Peyer's patch (tissue), 4 donors: ENCODE data around the gene CDC42BPG. TPM values are rescaled to one million over a fixed set of nuclear protein-coding genes. Genes with fewer than 3 reads are reported as not detected.
A peak's percentile ranks its signal among the peaks of the same experiment; 100 is the strongest.
"Not testable (repeated sequence)": the region's sequence is repeated elsewhere in the genome, so short reads cannot be mapped to it uniquely, and the experiment has no call there.

Experiments
- DNase-seq, 3 donors: peaks; one replicate each; pipeline ENCODE4 v3.0.0-alpha.2; 2017 to 2019
- H3K27ac ChIP-seq, 4 donors: fragments of 200-600 bp; sonication (generic); one replicate each; pipeline ENCODE4 v1.5.1; 2016 to 2019
- H3K27me3 ChIP-seq, 2 donors: fragments of 200-600 bp; sonication (generic); one replicate each; pipeline ENCODE4 v1.5.1; 2019
- H3K36me3 ChIP-seq, 3 donors: fragments of 200-600 bp; sonication (generic); one replicate each; pipeline ENCODE4 v1.5.1; 2016 to 2019
- H3K4me1 ChIP-seq, 4 donors: fragments of 200-600 bp; sonication (generic); one replicate each; pipeline ENCODE4 v1.5.1; 2016 to 2019
- H3K4me3 ChIP-seq, 4 donors: fragments of 200-600 bp; sonication (generic); 1 replicate in 3 of 4; 2 replicates in 1 of 4; pipeline ENCODE4 v1.5.1; 2016 to 2019; ENCODE audit warnings: mild to moderate bottlenecking in 1 of 4
- H3K9me3 ChIP-seq, 4 donors: fragments of 200-600 bp; sonication (generic); one replicate each; pipeline ENCODE4 v1.5.1; 2016 to 2019; ENCODE audit warnings: mild to moderate bottlenecking in 1 of 4
- CTCF ChIP-seq, 6 experiments: fragments of 450-650 bp in 4 of 6; fragments of 200-600 bp in 2 of 6; sonication (generic) in 1 of 6; IDR thresholded peaks; one replicate each; pipeline ENCODE4 v1.5.1; 2017 to 2019; ENCODE audit warnings: antibody characterized with exemption in 6 of 6, mild to moderate bottlenecking in 3 of 6, moderate library complexity in 1 of 6
- POLR2A ChIP-seq, 2 donors: fragments of 450-650 bp; IDR thresholded peaks; one replicate each; pipeline ENCODE4 v1.5.1; 2017; ENCODE audit warnings: antibody characterized with exemption in 2 of 2, mild to moderate bottlenecking in 2 of 2, moderate library complexity in 2 of 2
- total RNA-seq, 4 donors: library from RNA; depleted of rRNA; stranded (reverse); fragments of >200 nt; gene quantifications; one replicate each; pipeline ENCODE4 v1.1.0, GENCODE V29; 2016

Gene CDC42BPG
- total RNA-seq, 4 donors from 2014 or later = 25.6 to 78.6 (median 52.1) TPM

GRCh38 chr11:64848826-64849597, 4.6 kb upstream of the CDC42BPG start:
- Histone ChIP-seq H3K36me3 (peaks cover 0 to 12% (median 0%) of the 10 kb centered on the region in 3 donors), H3K27ac (peak overlapping the region; percentile 34 to 94 (median 79)), H3K4me3 (no peak overlapping the region), H3K27me3 (no peaks in the 10 kb centered on the region), H3K9me3 (no peaks in the 10 kb centered on the region), H3K4me1 (peaks cover 5 to 83% (median 58%) of the 10 kb centered on the region in 4 donors)
- no peak for TF ChIP-seq POLR2A (IDR thresholded peaks at IDR 0.05)
- TF ChIP-seq CTCF (IDR thresholded peaks at IDR 0.05) = peak in 5 of 6 experiments; percentile 24 to 60 (median 53)
- DNase-seq = peak; percentile 89 to 95 (median 90)

- no peak overlapping the region for H3K4me3 ChIP-seq
- TF ChIP-seq CTCF (IDR thresholded peaks at IDR 0.05) (peak in 1 of 6 experiments; percentile 21), POLR2A (IDR thresholded peaks at IDR 0.05) (peak in 1 of 2 donors; percentile 68)
- peak in 1 of 3 donors; percentile 54 for DNase-seq
- peaks cover 5 to 83% (median 51%) of the 10 kb centered on the region in 4 donors for H3K4me1 ChIP-seq
- H3K9me3 ChIP-seq = no peaks in the 10 kb centered on the region
- H3K27ac ChIP-seq = peak overlapping the region; percentile 34 to 94 (median 79)
- H3K27me3 ChIP-seq = no peaks in the 10 kb centered on the region
- peaks cover 0 to 5% (median 0%) of the 10 kb centered on the region in 3 donors for H3K36me3 ChIP-seq
Observed at GRCh38 chr11:64848214-64848825, 3.9 kb upstream of the CDC42BPG start.

GRCh38 chr11:64846998-64847666, 2.7 kb upstream of the CDC42BPG start:
- H3K27ac ChIP-seq = peak overlapping the region in 3 of 4 donors; percentile 71 to 94 (median 87)
- H3K4me3 ChIP-seq = no peak overlapping the region
- no peaks in the 10 kb centered on the region for H3K9me3 ChIP-seq
- TF ChIP-seq POLR2A (IDR thresholded peaks at IDR 0.05) = peak in 1 of 2 donors; percentile 43
- peak; percentile 94 to 99 (median 99) for TF ChIP-seq CTCF (IDR thresholded peaks at IDR 0.05)
- DNase-seq = peak; percentile 92 to 97 (median 96)
- H3K4me1 ChIP-seq = peaks cover 8 to 71% (median 41%) of the 10 kb centered on the region in 4 donors
- H3K36me3 ChIP-seq = no peaks in the 10 kb centered on the region
- no peaks in the 10 kb centered on the region for H3K27me3 ChIP-seq

GRCh38 chr11:64845776-64846129, 1.3 kb upstream of the CDC42BPG start:
- not testable (repeated sequence) for DNase-seq, H3K9me3 ChIP-seq, H3K4me3 ChIP-seq, H3K27me3 ChIP-seq, H3K36me3 ChIP-seq
- H3K27ac ChIP-seq = peak overlapping the region in 2 of 4 donors; percentile 17 to 35
- H3K4me1 ChIP-seq = peaks cover 8 to 57% (median 28%) of the 10 kb centered on the region in 4 donors

- H3K4me3 ChIP-seq = peak overlapping the region; percentile 64 to 80 (median 74)
- peaks cover 8 to 52% (median 24%) of the 10 kb centered on the region in 4 donors for H3K4me1 ChIP-seq
- no peaks in the 10 kb centered on the region for H3K27me3 ChIP-seq
- TF ChIP-seq POLR2A (IDR thresholded peaks at IDR 0.05) (no peak), CTCF (IDR thresholded peaks at IDR 0.05) (no peak)
- H3K9me3 ChIP-seq = no peaks in the 10 kb centered on the region
- H3K27ac ChIP-seq = peak overlapping the region; percentile 85 to 96 (median 88)
- no peak for DNase-seq
- H3K36me3 ChIP-seq = peaks cover 0 to 5% (median 0%) of the 10 kb centered on the region in 3 donors
Observed at GRCh38 chr11:64845129-64845775, 799 bp upstream of the CDC42BPG start.
